Measurements from ENCODE around the gene VWA3A. TPM values are rescaled to one million over a fixed set of nuclear protein-coding genes. Genes with fewer than 3 reads are reported as not detected.

Gene VWA3A
- total and polyA plus RNA-seq, 2 of the 8 experiments (the other 6 are each of a cell fraction or from before 2014, with no cell fraction given) = 0.05 TPM; not detected in 1

GRCh38 chr16:22138482-22138881 is 46.1 kb downstream of the VWA3A start (continued):
- no peak for TF ChIP-seq USF2 (IDR thresholded peaks at IDR 0.05; ENCODE audit: low read length)
- TF ChIP-seq EP300 (IDR thresholded peaks at IDR 0.05; ENCODE audit: borderline replicate concordance in 1 of 2, low read depth in 2 of 2, low read length in 2 of 2) = no peak
- no peak for TF ChIP-seq NANOG (IDR thresholded peaks at IDR 0.05; ENCODE audit: insufficient read depth, low read depth, low read length, poor library complexity, severe bottlenecking)
- no peak for TF ChIP-seq GABPA (IDR thresholded peaks at IDR 0.05; ENCODE audit: borderline replicate concordance, insufficient read depth, low read length)
- no peak for TF ChIP-seq POLR2A (IDR thresholded peaks at IDR 0.05; ENCODE audit: control extremely low read depth in 1 of 2, low read depth in 2 of 2, low read length in 2 of 2)
- no peak for TF ChIP-seq CTCF (IDR thresholded peaks at IDR 0.05; ENCODE audit: control extremely low read depth in 1 of 3, insufficient read depth in 1 of 3, low read depth in 1 of 3, low read length in 3 of 3)

Data from H1 (cell line).